ENCODE results near the gene PDLIM5. TPM values are rescaled to one million over a fixed set of nuclear protein-coding genes. Genes with fewer than 3 reads are reported as not detected.
A peak's percentile ranks its signal among the peaks of the same experiment; 100 is the strongest.

Gene PDLIM5
- total RNA-seq, 1 experiment from 2014 or later = 106 TPM

DNA sequence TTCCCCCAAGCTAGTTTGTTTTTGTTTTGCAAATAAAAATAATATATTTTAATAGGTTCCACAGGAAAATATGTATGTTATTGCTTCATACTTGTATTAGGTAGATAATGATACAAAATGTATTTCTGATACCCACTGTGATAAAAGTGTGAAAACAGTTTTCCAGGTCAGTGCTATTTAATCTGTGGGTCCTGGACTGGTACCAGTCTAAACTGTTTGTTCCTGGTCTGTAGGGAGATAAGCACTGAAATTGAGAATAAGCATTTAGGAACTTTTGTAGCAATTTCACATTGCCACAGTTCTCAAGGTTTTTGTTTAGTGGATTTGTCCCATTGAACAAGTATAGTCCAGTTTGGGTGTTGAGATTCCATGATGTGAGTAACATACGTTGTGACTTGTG, 110.5 kb downstream of the PDLIM5 start:
- Mint-ChIP-seq H3K4me3 (ENCODE audit: unreplicated experiment) (no peak overlapping the region), H3K36me3 (ENCODE audit: insufficient read depth, unreplicated experiment) (peaks cover 6% of the 10 kb centered on the region), H3K9me3 (ENCODE audit: unreplicated experiment) (no peaks in the 10 kb centered on the region), H3K27ac (ENCODE audit: unreplicated experiment) (peak overlapping the region; percentile 28), H3K27me3 (ENCODE audit: insufficient read depth, unreplicated experiment) (no peaks in the 10 kb centered on the region), H3K4me1 (ENCODE audit: low read depth, unreplicated experiment) (peaks cover 16% of the 10 kb centered on the region)
- no TSS peak for BruUV-seq (replicated peaks)
- intact Hi-C loops (cut with micrococcal nuclease; ENCODE audit: unreplicated experiment) = loop anchor here (5.0 kb wide), 1 partner anchor 45 kb away; no protein-coding TSS in a partner anchor
- Histone ChIP-seq H3K36me3 (ENCODE audit: control insufficient read depth, insufficient read depth, low read length) (no peaks in the 10 kb centered on the region), H3K4me1 (peaks cover 77% of the 10 kb centered on the region), H3K27me3 (replicated peaks; ENCODE audit: control insufficient read depth, insufficient read depth, low read length) (no peaks in the 10 kb centered on the region), H3K4me3 (ENCODE audit: low read depth, low read length) (no peak overlapping the region), H3K9me3 (no peaks in the 10 kb centered on the region)
- DNase-seq = no peak
- POLR2A ChIA-PET = no interaction called here
- TF ChIP-seq, protein P1, sequence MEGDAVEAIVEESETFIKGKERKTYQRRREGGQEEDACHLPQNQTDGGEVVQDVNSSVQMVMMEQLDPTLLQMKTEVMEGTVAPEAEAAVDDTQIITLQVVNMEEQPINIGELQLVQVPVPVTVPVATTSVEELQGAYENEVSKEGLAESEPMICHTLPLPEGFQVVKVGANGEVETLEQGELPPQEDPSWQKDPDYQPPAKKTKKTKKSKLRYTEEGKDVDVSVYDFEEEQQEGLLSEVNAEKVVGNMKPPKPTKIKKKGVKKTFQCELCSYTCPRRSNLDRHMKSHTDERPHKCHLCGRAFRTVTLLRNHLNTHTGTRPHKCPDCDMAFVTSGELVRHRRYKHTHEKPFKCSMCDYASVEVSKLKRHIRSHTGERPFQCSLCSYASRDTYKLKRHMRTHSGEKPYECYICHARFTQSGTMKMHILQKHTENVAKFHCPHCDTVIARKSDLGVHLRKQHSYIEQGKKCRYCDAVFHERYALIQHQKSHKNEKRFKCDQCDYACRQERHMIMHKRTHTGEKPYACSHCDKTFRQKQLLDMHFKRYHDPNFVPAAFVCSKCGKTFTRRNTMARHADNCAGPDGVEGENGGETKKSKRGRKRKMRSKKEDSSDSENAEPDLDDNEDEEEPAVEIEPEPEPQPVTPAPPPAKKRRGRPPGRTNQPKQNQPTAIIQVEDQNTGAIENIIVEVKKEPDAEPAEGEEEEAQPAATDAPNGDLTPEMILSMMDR (IDR thresholded peaks at IDR 0.05; ENCODE audit: insufficient read depth in 1 of 2, low read depth in 1 of 2, low read length in 1 of 2, severe bottlenecking in 1 of 2, unreplicated experiment in 1 of 2) = no peak
- CTCF ChIA-PET = no interaction called here

- H3K27ac Mint-ChIP-seq (ENCODE audit: unreplicated experiment) = peak overlapping the region; percentile 88
- no peaks in the 10 kb centered on the region for H3K27me3 Mint-ChIP-seq (ENCODE audit: insufficient read depth, unreplicated experiment)
- ChIA-PET CTCF (no interaction called here), POLR2A (no interaction called here)
- H3K4me1 ChIP-seq = peaks cover 76% of the 10 kb centered on the region
- H3K9me3 ChIP-seq = no peaks in the 10 kb centered on the region
- H3K9me3 Mint-ChIP-seq (ENCODE audit: unreplicated experiment) = no peaks in the 10 kb centered on the region
- intact Hi-C loops (cut with micrococcal nuclease; ENCODE audit: unreplicated experiment) = loop anchor here (1.0 to 5.0 kb wide), 3 partner anchors 14 to 47 kb away; no protein-coding TSS in a partner anchor
- no peaks in the 10 kb centered on the region for H3K27me3 ChIP-seq (replicated peaks; ENCODE audit: control insufficient read depth, insufficient read depth, low read length)
- peak; percentile 76 to 81 for DNase-seq
- no peak overlapping the region for H3K4me3 ChIP-seq (ENCODE audit: low read depth, low read length)
- no TSS peak for BruUV-seq (replicated peaks)
- H3K4me3 Mint-ChIP-seq (ENCODE audit: unreplicated experiment) = peak overlapping the region; percentile 14
- H3K4me1 Mint-ChIP-seq (ENCODE audit: low read depth, unreplicated experiment) = peaks cover 16% of the 10 kb centered on the region
- TF ChIP-seq, protein P1 (IDR thresholded peaks at IDR 0.05; ENCODE audit: insufficient read depth in 1 of 2, low read depth in 1 of 2, low read length in 1 of 2, severe bottlenecking in 1 of 2, unreplicated experiment in 1 of 2) = no peak
- H3K36me3 Mint-ChIP-seq (ENCODE audit: insufficient read depth, unreplicated experiment) = peaks cover 11% of the 10 kb centered on the region
- no peaks in the 10 kb centered on the region for H3K36me3 ChIP-seq (ENCODE audit: control insufficient read depth, insufficient read depth, low read length)
Measured at GRCh38 chr4:94564252-94564651, 112.5 kb downstream of the PDLIM5 start.

- TF ChIP-seq, protein P1 (IDR thresholded peaks at IDR 0.05; ENCODE audit: insufficient read depth in 1 of 2, low read depth in 1 of 2, low read length in 1 of 2, severe bottlenecking in 1 of 2, unreplicated experiment in 1 of 2) = no peak
- Mint-ChIP-seq H3K4me3 (ENCODE audit: unreplicated experiment) (no peak overlapping the region), H3K27me3 (ENCODE audit: insufficient read depth, unreplicated experiment) (no peaks in the 10 kb centered on the region), H3K27ac (ENCODE audit: unreplicated experiment) (no peak overlapping the region), H3K36me3 (ENCODE audit: insufficient read depth, unreplicated experiment) (peaks cover 12% of the 10 kb centered on the region), H3K4me1 (ENCODE audit: low read depth, unreplicated experiment) (peaks cover 19% of the 10 kb centered on the region), H3K9me3 (ENCODE audit: unreplicated experiment) (no peaks in the 10 kb centered on the region)
- BruUV-seq (replicated peaks) = no TSS peak
- POLR2A ChIA-PET = no interaction called here
- H3K27me3 ChIP-seq (replicated peaks; ENCODE audit: control insufficient read depth, insufficient read depth, low read length) = no peaks in the 10 kb centered on the region
- H3K36me3 ChIP-seq (ENCODE audit: control insufficient read depth, insufficient read depth, low read length) = no peaks in the 10 kb centered on the region
- H3K4me1 ChIP-seq = peaks cover 69% of the 10 kb centered on the region
- H3K9me3 ChIP-seq = no peaks in the 10 kb centered on the region
- CTCF ChIA-PET = no interaction called here
- H3K4me3 ChIP-seq (ENCODE audit: low read depth, low read length) = no peak overlapping the region
- intact Hi-C loops (cut with micrococcal nuclease; ENCODE audit: unreplicated experiment) = loop anchor here (1.0 kb wide), 1 partner anchor 111 kb away; no protein-coding TSS in a partner anchor
- peak in 1 of 2 experiments; percentile 29 for DNase-seq
Measured at GRCh38 chr4:94566420-94566819, 114.7 kb downstream of the PDLIM5 start.

Data from Caco-2 (cell line).